Measurements from ENCODE around the gene RGS7.

DNA sequence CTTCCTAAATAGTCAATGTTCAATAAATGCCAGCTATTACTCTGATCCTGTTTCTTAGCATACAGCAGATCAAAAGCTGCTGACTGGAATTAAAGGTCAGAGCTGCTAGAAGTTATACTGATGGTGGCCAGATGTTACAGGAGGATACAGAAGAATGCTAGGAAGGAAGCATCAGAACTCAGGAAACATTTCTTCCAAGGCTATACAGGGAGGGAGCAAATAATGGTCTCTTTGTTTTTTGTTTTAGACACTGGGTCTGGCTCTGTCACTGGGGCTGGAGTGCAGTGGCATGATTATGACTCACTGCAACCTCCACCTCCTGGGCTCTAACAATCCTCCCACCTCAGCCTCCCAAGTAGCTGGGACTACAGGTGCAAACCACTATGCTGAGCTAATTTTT is 175.5 kb downstream of the RGS7 start:
- TF ChIP-seq, protein P1, sequence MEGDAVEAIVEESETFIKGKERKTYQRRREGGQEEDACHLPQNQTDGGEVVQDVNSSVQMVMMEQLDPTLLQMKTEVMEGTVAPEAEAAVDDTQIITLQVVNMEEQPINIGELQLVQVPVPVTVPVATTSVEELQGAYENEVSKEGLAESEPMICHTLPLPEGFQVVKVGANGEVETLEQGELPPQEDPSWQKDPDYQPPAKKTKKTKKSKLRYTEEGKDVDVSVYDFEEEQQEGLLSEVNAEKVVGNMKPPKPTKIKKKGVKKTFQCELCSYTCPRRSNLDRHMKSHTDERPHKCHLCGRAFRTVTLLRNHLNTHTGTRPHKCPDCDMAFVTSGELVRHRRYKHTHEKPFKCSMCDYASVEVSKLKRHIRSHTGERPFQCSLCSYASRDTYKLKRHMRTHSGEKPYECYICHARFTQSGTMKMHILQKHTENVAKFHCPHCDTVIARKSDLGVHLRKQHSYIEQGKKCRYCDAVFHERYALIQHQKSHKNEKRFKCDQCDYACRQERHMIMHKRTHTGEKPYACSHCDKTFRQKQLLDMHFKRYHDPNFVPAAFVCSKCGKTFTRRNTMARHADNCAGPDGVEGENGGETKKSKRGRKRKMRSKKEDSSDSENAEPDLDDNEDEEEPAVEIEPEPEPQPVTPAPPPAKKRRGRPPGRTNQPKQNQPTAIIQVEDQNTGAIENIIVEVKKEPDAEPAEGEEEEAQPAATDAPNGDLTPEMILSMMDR (IDR thresholded peaks at IDR 0.05) = no peak
- no peak for TF ChIP-seq POLR2A (IDR thresholded peaks at IDR 0.05)

All from right lobe of liver (tissue), 4 donors.